Breast epithelium (tissue), 4 donors: Measurements from ENCODE around the gene RNASEL. TPM values are rescaled to one million over a fixed set of nuclear protein-coding genes. Genes with fewer than 3 reads are reported as not detected.

ENCODE experiments used
- DNase-seq, 2 donors: peaks; one replicate each; pipeline ENCODE4 v3.0.0-alpha.2; 2019; ENCODE audit warnings: low spot score in 2 of 2
- H3K27ac ChIP-seq, 2 donors: fragments of 200-600 bp; sonication (generic) in 1 of 2; one replicate each; pipeline ENCODE4 v1.5.1; 2016 to 2019; ENCODE audit warnings: mild to moderate bottlenecking in 1 of 2
- H3K27me3 ChIP-seq, 2 donors: fragments of 200-600 bp; sonication (generic) in 1 of 2; one replicate each; pipeline versions ENCODE4 v1.5.1 to v1.6.0; 2017 to 2019; ENCODE audit warnings: control low read depth in 1 of 2, mild to moderate bottlenecking in 1 of 2
- H3K36me3 ChIP-seq: fragments of 200-600 bp; one replicate; pipeline ENCODE4 v1.5.1; 2019
- H3K4me1 ChIP-seq, 2 donors: fragments of 200-600 bp; sonication (generic); one replicate each; pipeline ENCODE4 v1.5.1; 2016 to 2019; ENCODE audit warnings: control low read depth in 1 of 2
- H3K4me3 ChIP-seq, 3 donors: fragments of 200-600 bp; sonication (generic); 1 replicate in 2 of 3; 2 replicates in 1 of 3; pipeline ENCODE4 v1.5.1; 2016 to 2019; ENCODE audit warnings: mild to moderate bottlenecking in 3 of 3, moderate library complexity in 2 of 3
- H3K9me3 ChIP-seq, 2 donors: fragments of 200-600 bp; sonication (generic) in 1 of 2; one replicate each; pipeline ENCODE4 v1.5.1; 2016 to 2019; ENCODE audit warnings: control low read depth in 1 of 2
- POLR2A ChIP-seq: fragments of 450-650 bp; IDR thresholded peaks from one replicate; pipeline ENCODE4 v1.6.1; 2016; ENCODE audit warnings: antibody characterized with exemption, mild to moderate bottlenecking, moderate library complexity
- POLR2AphosphoS5 ChIP-seq, 3 donors: sonication (generic); formaldehyde crosslinking; IDR thresholded peaks; one replicate each; pipeline ENCODE4 v1.6.1; 2017; ENCODE audit warnings: antibody characterized with exemption in 3 of 3
- intact Hi-C: fragments of 100-400 bp; cut with DNase I; formaldehyde crosslinking; loops from one replicate; pipeline ENCODE4 v1.15.1; 2023; ENCODE audit warnings: low total_unique reads
- total RNA-seq, 3 donors: library from RNA; depleted of rRNA; stranded (reverse); fragments of >200 nt; gene quantifications; one replicate each; pipeline ENCODE4 v1.1.0, GENCODE V29; 2016
- TF ChIP-seq, protein P1 (sequence below), 3 donors: fragments of 450-650 bp; IDR thresholded peaks; one replicate each; pipeline ENCODE4 v1.5.1; 2016 to 2017; ENCODE audit warnings: antibody characterized with exemption in 3 of 3, mild to moderate bottlenecking in 3 of 3, moderate library complexity in 3 of 3

Gene RNASEL
- total RNA-seq, 3 donors from 2014 or later: 10.7 to 14.8 (median 10.8) TPM

DNA sequence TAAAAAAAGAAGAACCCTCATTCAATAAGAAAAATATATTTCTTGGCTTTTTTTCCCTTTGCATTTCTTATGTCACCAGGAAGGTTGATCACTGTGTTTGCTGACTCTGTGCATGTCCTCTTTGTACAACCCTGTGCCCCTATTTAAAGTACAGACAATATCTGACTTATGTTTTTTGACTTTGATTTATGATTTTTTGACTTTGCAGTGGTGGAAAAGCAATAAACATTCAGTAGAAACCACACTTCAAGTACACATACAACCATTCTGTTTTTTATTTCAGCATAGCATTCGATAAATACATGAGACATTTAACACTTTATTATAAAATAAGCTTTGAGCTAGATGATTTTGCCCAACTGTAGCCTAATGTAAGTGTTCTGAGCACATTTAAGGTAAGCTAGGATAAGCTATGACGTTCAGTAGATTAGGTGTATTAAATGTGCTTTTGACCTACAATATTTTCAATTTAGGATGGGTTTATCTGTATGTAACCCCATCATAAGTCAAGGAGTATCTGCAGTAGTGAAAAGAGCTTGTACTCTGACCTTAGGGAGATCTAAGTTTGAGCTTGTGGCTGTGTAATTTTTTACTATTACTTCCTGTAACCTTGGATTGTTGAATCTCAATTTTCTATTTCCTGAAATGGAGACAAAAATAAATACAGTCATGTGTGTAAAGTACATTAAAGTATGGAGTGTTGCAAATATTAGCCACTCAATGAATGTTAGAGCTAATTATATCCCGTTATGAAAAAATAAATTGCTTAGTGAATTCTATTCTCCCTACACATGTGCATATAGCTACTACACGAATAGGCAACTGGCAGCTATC lies 1.2 kb downstream of the RNASEL start:
- H3K27ac ChIP-seq: peak overlapping the region; percentile 93 to 96
- H3K4me3 ChIP-seq: peak overlapping the region; percentile 60 to 72 (median 67)
- TF ChIP-seq, protein P1, sequence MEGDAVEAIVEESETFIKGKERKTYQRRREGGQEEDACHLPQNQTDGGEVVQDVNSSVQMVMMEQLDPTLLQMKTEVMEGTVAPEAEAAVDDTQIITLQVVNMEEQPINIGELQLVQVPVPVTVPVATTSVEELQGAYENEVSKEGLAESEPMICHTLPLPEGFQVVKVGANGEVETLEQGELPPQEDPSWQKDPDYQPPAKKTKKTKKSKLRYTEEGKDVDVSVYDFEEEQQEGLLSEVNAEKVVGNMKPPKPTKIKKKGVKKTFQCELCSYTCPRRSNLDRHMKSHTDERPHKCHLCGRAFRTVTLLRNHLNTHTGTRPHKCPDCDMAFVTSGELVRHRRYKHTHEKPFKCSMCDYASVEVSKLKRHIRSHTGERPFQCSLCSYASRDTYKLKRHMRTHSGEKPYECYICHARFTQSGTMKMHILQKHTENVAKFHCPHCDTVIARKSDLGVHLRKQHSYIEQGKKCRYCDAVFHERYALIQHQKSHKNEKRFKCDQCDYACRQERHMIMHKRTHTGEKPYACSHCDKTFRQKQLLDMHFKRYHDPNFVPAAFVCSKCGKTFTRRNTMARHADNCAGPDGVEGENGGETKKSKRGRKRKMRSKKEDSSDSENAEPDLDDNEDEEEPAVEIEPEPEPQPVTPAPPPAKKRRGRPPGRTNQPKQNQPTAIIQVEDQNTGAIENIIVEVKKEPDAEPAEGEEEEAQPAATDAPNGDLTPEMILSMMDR (IDR thresholded peaks at IDR 0.05): no peak
- TF ChIP-seq POLR2A (no peak), POLR2AphosphoS5 (IDR thresholded peaks at IDR 0.05) (no peak)
- no peaks in the 10 kb centered on the region for H3K9me3 ChIP-seq
- no peaks in the 10 kb centered on the region for H3K27me3 ChIP-seq
- H3K4me1 ChIP-seq: peaks cover 0 to 6% of the 10 kb centered on the region in 2 donors
- DNase-seq: no peak
- intact Hi-C loops: no loop called here
- H3K36me3 ChIP-seq: no peaks in the 10 kb centered on the region

DNA sequence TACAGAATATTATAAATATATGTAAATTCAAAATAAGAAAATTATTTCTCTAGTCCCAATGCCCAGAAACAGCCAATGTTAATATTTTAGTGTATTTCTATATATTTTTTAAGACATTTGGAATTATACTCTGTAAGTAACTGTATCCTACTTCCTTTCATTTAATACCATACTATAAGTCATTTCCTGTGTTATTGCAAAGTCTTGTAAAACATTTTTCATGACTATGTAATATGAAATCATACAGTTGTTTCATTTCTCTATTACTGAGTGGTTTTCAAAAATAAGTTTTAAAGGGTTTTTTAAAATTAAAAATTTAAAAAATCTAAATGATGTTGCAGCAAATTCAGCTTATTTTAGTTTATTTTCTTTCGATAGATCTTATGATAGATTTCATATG lies 2.0 kb downstream of the RNASEL start:
- no peaks in the 10 kb centered on the region for H3K9me3 ChIP-seq
- intact Hi-C loops: no loop called here
- no peak overlapping the region for H3K4me3 ChIP-seq
- no peak overlapping the region for H3K27ac ChIP-seq
- no peaks in the 10 kb centered on the region for H3K27me3 ChIP-seq
- H3K36me3 ChIP-seq: no peaks in the 10 kb centered on the region
- peaks cover 0 to 6% of the 10 kb centered on the region in 2 donors for H3K4me1 ChIP-seq
- DNase-seq: no peak
- TF ChIP-seq, protein P1 (IDR thresholded peaks at IDR 0.05): no peak
- TF ChIP-seq POLR2AphosphoS5 (IDR thresholded peaks at IDR 0.05) (no peak), POLR2A (no peak)

DNA sequence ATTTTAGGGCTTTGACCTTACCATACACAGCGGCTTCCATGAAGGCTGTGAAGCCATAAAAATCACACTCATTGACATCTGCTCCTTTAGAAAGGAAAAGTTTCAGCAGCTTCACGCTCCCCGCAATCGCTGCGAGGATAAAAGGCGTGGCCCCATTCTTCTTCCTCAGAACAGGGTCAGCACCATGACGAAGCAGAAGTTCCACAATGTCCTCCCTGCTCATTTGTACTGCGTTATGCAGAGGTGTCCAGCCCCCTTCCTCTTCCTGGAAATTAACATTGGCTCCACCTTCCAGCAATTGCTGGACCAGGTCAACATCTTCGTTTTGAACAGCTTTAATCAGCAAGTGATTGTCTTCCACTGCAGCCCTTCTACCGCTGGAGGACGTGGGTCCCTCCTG lies 2.7 kb downstream of the RNASEL start:
- H3K9me3 ChIP-seq: no peaks in the 10 kb centered on the region
- TF ChIP-seq POLR2AphosphoS5 (IDR thresholded peaks at IDR 0.05): no peak
- TF ChIP-seq POLR2A: no peak
- TF ChIP-seq, protein P1 (IDR thresholded peaks at IDR 0.05): no peak
- no peak overlapping the region for H3K4me3 ChIP-seq
- no peaks in the 10 kb centered on the region for H3K27me3 ChIP-seq
- no peak for DNase-seq
- intact Hi-C loops: no loop called here
- no peaks in the 10 kb centered on the region for H3K36me3 ChIP-seq
- H3K27ac ChIP-seq: no peak overlapping the region
- peaks cover 0 to 6% of the 10 kb centered on the region in 2 donors for H3K4me1 ChIP-seq

DNA sequence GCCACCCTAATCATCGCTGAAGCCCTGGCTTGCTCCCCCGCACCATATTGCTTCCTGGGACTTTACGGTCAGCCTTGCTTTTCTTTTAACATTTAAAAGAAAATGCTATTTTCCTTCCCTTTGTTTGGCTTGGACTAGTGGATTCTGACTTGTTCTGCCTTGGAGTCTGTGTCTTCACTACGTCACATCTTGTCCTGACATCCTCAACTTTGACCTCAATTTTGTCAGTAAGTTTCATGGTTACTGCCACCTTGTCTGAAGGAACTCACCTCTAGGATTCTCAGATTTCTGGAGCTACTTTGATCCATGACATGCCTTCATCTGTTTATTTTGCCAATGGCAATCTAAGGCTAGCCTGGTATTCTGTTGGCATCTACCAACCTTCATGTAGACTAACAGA lies 4.3 kb downstream of the RNASEL start:
- Histone ChIP-seq H3K27ac (no peak overlapping the region), H3K4me3 (peak overlapping the region in 1 of 3 donors; percentile 22), H3K4me1 (peaks cover 0 to 6% of the 10 kb centered on the region in 2 donors), H3K9me3 (no peaks in the 10 kb centered on the region), H3K27me3 (no peaks in the 10 kb centered on the region), H3K36me3 (no peaks in the 10 kb centered on the region)
- TF ChIP-seq, protein P1 (IDR thresholded peaks at IDR 0.05): no peak
- TF ChIP-seq POLR2AphosphoS5 (IDR thresholded peaks at IDR 0.05) (no peak), POLR2A (no peak)
- no peak for DNase-seq
- intact Hi-C loops: no loop called here

DNA sequence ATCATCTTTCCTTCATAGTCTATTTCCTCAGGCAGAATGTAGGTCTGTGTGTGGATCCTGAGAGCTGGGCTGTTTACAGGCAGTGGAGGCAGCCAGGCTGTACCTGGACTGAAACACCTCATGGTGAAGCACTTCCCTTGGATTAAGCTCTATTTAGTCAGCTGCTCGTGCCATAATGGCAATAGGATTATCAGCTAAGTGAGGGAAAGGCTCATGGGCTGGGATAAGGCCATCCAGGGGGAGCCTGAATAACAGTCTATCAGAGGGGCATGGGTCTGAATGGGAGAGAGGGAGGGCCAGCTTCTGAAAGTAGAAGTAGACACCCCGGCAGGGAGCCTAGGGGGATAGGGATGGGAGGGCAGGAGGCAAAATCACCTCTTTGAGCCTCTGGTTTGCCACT lies 8.3 kb downstream of the RNASEL start:
- DNase-seq: no peak
- H3K4me1 ChIP-seq: no peaks in the 10 kb centered on the region
- TF ChIP-seq, protein P1 (IDR thresholded peaks at IDR 0.05): no peak
- intact Hi-C loops: no loop called here
- no peaks in the 10 kb centered on the region for H3K36me3 ChIP-seq
- H3K9me3 ChIP-seq: no peaks in the 10 kb centered on the region
- no peaks in the 10 kb centered on the region for H3K27me3 ChIP-seq
- no peak overlapping the region for H3K4me3 ChIP-seq
- H3K27ac ChIP-seq: no peak overlapping the region
